Measurements from ENCODE around the gene HRG. TPM values are rescaled to one million over a fixed set of nuclear protein-coding genes. Genes with fewer than 3 reads are reported as not detected.

The HRG gene
- total RNA-seq, 1 experiment from 2014 or later: not detected

DNA sequence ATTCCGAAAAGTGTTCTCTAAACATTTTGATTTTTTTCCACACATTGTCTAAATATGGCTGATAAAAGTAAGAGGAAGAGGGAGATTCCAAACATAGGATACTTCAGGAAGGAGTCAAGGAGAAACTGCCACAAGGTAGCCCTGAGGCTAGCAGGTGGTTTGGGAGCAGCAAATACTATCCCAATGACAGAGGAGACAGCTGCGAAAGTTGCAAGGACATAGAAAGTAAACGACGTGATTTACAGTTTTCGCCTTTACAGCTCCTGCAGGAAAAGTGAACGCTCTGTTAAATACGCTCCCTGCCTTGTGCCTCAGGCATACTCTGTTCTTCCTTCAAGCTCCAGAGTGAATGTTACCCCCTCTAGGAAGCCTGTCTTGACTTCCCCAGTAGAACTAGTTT is 29.3 kb upstream of the HRG start:
- H3K27me3 ChIP-seq (ENCODE audit: insufficient read depth, low read length): no peaks in the 10 kb centered on the region
- Mint-ChIP-seq H3K27me3 (ENCODE audit: low read depth) (peaks cover 4% of the 10 kb centered on the region; the same call in 1 of the 2 replicates), H3K4me1 (peaks cover 10 to 16% of the 10 kb centered on the region in 2 experiments), H3K36me3 (ENCODE audit: insufficient read depth in 1 of 3, low read depth in 3 of 3) (no peaks in the 10 kb centered on the region), H3K4me3 (no peak overlapping the region), H3K9me3 (no peaks in the 10 kb centered on the region), H3K27ac (no peak overlapping the region)
- no peak overlapping the region for H2AK5ac ChIP-seq (ENCODE audit: insufficient read length, low read length)
- H2BK12ac ChIP-seq (ENCODE audit: insufficient read length, low read depth, low read length): no peak overlapping the region
- H3K14ac ChIP-seq (ENCODE audit: insufficient read depth, low read length): no peak overlapping the region
- no peaks in the 10 kb centered on the region for H3K79me1 ChIP-seq (ENCODE audit: insufficient read depth, low read depth, low read length, poor library complexity, severe bottlenecking)
- no peak overlapping the region for H3K27ac ChIP-seq (ENCODE audit: insufficient read length, low read depth, low read length)
- no peaks in the 10 kb centered on the region for H4K20me1 ChIP-seq (ENCODE audit: control insufficient read depth, insufficient read depth, insufficient read length)
- no peaks in the 10 kb centered on the region for H3K4me1 ChIP-seq (ENCODE audit: insufficient read depth, low read length)
- WGBS (ENCODE audit: extremely low coverage, insufficient read length, low lambda C conversion rate): no CpG with 5 or more reads among the region's 7 CpGs
- no peak overlapping the region for H3K56ac ChIP-seq (ENCODE audit: insufficient read length, low read depth, low read length)
- no peak overlapping the region for H4K5ac ChIP-seq (ENCODE audit: insufficient read length, low read depth, low read length)
- DNase-seq: no peak
- H3T11ph ChIP-seq (ENCODE audit: low read length): no peak overlapping the region
- no peak overlapping the region for H2BK20ac ChIP-seq (ENCODE audit: low read depth, low read length, poor library complexity, severe bottlenecking)
- H4K91ac ChIP-seq (ENCODE audit: insufficient read length, low read depth, low read length): no peak overlapping the region
- H2AFZ ChIP-seq (ENCODE audit: low read length): no peak overlapping the region
- H2BK120ac ChIP-seq (ENCODE audit: low read depth, low read length, poor library complexity, severe bottlenecking): no peak overlapping the region
- H4K8ac ChIP-seq (replicated peaks; ENCODE audit: insufficient read length, low read depth, low read length): no peak overlapping the region
- H3K23ac ChIP-seq (ENCODE audit: insufficient read length, low read depth, low read length): no peak overlapping the region
- no peak overlapping the region for H3K4me2 ChIP-seq (ENCODE audit: insufficient read depth, insufficient read length, low read length)
- no peaks in the 10 kb centered on the region for H3K79me2 ChIP-seq (ENCODE audit: insufficient read depth, low read length)
- H2BK15ac ChIP-seq (ENCODE audit: low read depth, low read length): no peak overlapping the region
- no peak overlapping the region for H3K4ac ChIP-seq (ENCODE audit: low read depth, low read length)
- H3K9ac ChIP-seq (ENCODE audit: extremely low read depth, insufficient read length, low read length): no peak overlapping the region
- H2BK5ac ChIP-seq (ENCODE audit: insufficient read length, low read length): no peak overlapping the region
- no peak overlapping the region for H3K18ac ChIP-seq (ENCODE audit: insufficient read length, low read depth, low read length)
- no peaks in the 10 kb centered on the region for H3K9me3 ChIP-seq (ENCODE audit: control insufficient read depth, low read depth, low read length)
- TF ChIP-seq, protein P1, sequence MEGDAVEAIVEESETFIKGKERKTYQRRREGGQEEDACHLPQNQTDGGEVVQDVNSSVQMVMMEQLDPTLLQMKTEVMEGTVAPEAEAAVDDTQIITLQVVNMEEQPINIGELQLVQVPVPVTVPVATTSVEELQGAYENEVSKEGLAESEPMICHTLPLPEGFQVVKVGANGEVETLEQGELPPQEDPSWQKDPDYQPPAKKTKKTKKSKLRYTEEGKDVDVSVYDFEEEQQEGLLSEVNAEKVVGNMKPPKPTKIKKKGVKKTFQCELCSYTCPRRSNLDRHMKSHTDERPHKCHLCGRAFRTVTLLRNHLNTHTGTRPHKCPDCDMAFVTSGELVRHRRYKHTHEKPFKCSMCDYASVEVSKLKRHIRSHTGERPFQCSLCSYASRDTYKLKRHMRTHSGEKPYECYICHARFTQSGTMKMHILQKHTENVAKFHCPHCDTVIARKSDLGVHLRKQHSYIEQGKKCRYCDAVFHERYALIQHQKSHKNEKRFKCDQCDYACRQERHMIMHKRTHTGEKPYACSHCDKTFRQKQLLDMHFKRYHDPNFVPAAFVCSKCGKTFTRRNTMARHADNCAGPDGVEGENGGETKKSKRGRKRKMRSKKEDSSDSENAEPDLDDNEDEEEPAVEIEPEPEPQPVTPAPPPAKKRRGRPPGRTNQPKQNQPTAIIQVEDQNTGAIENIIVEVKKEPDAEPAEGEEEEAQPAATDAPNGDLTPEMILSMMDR (conservative IDR thresholded peaks at IDR 0.05): no peak
- no peaks in the 10 kb centered on the region for H3K23me2 ChIP-seq (ENCODE audit: insufficient read length, low read depth, low read length, poor library complexity, severe bottlenecking)

All from H9 (cell line).